GM21529 (cell line): ENCODE measurements around the gene CADM2.

Experiments used
- ATAC-seq: cut with Tn5 transposase; IDR thresholded peaks from one replicate; pipeline ENCODE4 v1.9.1; 2021; ENCODE audit not compliant: unreplicated experiment

The CADM2 gene

DNA sequence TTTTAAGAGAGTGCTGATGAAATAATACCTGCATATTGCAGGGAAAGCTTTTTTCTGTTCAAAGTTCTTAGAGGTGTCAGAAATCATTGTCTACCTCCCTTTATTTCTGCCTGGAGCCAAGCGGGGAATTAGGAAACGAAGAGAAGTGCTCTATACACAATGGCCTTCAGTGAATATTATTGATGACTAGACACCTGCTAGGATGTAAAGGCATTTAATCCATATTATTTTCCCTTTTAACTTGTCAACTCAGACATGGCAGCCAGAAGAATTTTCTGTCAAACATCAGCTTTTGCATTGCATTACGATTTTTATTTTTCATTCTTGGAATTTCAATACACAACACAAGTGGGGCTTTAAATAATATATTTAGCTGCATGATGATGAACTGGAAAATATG, 24.7 kb downstream of the CADM2 start:
- no peak for ATAC-seq

DNA sequence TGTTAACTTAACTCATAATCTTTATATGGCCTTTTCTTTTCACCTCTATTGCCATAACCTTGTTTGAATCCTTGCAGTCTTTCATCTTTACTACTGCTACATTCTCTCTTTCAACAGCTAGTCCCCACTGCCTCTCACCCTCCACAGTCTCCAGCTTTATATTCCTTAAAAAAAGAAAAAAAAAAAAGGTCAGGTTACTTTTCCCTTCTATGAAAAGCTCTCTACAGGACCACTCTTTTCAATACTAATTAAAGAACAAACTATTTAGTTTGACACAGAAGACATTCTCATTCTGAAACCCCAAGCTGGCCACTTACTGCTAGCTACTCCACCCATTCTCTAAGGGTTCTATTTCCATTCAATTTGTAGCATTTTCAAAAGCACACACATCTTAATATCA, 25.6 kb downstream of the CADM2 start:
- ATAC-seq: no peak

DNA sequence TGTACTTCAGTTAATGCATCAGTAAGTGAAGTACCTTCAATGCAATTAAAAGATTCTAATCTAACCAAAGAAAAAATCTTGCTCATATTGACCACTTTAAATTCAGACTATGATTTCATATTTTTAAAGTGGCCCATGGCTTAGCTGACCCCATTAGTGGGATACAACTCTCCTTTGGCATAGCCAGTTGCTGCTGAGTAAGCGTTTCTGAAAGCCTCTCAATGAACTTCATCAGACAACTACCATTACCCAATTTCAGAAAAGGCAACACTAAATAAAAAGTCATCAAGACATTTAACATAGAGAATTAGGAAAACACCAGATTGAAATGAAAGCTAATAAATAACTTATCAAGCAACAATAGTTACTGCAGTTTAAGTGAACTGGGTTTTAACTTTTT, 27.0 kb downstream of the CADM2 start:
- ATAC-seq: no peak

DNA sequence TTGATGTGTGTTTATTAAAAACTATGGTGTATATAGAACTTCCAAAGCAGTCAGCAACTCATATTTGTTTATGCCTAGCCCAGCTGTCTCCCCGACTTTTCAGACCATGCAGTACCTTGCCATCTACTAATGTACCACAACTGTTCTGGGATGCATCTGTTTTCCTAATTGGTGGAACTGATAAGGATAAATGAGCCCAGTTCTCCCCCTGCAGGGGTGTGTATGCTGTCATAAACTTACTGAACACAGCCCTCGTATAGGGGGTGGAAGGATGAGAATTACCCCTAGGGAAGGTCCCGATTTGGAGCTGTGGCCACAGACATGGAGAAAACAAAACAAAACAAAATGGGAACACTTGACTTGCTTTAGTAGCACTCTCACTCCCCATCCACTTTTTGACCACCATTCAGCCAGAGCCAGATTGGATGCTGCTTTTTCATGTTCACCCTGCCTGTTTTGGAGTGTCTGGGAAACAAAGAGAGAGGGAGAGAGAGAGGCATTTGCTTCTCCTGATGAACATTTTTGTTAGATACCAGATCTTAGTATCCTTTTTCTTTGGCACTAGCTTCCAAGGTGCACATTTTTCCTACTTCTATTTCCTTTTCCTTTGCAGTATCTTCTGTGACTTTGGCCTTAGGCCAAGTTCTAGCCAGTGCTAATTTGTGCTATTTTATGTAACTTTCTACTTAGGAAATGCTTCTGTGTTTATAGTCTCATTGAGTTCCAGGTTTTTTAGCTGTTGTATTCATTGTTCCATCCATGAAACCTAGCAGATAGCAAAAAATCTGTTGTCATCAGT, 29.1 kb downstream of the CADM2 start:
- no peak for ATAC-seq

DNA sequence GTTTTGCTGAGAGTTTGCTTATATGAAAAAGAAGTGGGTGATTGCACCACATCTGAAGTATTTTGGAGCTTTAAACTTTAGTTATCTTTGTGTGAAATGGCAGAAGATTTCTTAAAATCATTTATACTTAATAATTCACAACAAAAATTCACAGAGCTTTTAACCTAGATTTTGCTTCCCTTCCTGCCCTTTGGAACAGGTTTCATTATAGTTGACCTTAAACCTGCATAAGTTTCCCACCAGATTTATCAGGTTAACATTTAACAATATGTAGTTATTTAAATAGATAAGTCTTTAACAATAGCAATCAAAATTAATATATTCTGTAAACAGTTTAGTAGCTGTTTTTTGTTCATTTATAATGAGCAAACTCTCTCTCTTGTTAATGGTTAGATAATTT, 30.3 kb downstream of the CADM2 start:
- ATAC-seq: no peak

DNA sequence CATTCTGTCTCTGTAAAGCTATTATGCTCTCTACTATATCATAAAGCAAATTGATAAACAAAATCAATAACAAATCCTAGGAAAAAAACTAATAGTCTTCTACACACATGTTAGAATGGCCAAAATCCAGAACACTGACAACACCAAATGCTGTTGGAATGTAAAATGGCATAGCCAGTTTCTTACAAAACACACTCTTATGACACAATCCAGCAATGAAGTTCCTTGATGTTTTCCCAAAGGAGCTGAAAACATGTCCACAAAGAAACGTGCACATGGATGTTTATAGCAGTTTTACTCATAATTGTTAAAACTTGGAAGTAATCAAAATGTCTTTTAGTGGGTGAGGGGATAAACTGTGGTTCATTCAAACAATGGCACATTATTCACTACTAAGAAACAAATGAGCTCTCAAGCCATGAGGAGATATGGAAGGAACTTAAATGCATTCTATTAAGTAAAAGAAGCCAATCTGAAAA, 32.7 kb downstream of the CADM2 start:
- no peak for ATAC-seq

DNA sequence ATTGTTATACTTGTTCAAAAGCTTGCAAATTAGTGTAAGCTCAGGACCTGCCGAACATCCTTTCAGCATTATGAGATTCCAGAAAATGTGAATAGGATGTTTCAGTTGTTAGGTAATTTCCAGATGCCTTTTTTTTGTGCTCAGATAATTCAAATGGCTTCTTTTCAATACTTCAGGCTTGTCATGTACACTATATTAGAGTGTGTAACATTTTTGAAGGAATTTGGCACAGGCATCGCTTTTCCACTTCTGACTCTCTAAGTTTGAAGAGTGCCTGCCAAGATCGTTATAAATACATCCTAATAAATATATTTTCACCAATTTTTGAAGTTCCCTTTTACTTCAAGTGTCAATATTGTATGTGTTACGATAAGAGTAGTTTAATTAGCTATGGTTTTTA, 35.2 kb downstream of the CADM2 start:
- ATAC-seq: no peak

DNA sequence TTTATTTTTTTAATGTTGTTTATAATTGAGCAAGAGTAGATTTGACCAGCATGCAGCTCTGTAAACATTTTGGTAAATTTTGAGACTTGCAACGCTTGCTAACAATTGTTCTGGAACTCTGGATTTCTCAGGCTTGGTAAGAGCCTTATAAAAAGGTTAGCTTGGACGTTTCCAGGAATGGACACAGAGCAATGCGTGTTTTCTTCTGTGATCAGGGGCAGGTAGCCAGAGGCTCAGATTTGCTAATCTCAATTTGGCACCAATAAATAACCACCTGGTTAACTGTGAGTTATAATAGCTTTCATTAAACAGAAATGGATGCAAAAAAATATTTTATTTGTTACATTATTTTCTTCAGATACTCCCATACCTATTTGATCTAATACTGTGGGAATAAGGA, 39.8 kb downstream of the CADM2 start:
- ATAC-seq: no peak

DNA sequence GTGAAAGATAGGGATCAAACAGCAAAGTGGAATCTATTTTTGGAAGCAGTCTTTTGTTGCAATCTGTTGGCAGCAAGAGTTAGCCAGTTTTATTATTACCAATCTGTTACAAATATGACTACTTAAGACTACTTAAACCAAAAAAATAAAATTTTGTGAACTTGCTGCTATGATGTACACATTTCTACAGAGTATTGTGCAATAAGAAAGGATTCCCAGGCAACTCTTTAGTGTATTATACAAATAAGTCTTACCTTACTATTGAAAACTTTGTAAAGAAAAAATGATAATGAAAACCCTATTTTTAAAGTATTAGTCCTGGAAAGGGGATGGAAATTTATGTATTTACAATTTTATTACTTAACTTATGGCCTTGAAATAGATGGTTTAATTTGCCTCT, 44.7 kb downstream of the CADM2 start:
- ATAC-seq: no peak

DNA sequence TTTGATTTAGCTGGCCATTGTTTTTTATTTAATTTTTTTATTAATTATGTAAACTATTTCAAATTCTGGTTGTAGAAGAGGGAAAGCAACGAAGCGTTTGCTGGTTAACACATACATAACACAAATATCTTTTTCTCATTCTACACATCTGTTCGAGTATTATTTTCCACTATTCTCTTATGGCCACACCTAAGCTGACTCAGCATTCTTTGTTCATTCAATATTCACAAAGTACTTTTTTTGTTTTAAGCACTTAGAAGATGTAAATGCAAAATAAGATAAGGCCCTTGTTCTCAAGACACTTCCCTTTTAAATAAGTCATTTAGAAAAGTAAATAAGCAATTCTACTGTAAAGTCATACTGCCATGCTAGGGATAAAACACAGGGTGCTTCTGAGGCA, 45.4 kb downstream of the CADM2 start:
- ATAC-seq: no peak

DNA sequence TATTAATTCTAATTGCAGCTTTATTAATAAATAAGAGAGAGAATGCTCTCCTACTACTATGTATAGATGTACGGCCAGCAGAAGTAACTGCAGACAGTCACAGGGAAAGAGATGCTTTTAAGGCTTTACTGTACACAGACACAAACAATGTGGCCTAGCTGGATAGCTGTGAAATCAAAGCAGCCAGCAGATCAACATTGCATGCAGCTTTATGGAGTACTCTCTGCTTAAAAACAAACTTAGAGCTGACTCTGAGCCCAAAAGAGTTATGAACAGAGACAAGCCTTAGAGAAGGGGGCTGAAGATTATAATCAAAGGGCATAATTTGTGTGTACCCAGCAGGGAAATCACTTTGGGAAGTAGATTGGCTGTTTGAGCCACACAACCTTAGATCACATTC, 47.2 kb downstream of the CADM2 start:
- no peak for ATAC-seq

DNA sequence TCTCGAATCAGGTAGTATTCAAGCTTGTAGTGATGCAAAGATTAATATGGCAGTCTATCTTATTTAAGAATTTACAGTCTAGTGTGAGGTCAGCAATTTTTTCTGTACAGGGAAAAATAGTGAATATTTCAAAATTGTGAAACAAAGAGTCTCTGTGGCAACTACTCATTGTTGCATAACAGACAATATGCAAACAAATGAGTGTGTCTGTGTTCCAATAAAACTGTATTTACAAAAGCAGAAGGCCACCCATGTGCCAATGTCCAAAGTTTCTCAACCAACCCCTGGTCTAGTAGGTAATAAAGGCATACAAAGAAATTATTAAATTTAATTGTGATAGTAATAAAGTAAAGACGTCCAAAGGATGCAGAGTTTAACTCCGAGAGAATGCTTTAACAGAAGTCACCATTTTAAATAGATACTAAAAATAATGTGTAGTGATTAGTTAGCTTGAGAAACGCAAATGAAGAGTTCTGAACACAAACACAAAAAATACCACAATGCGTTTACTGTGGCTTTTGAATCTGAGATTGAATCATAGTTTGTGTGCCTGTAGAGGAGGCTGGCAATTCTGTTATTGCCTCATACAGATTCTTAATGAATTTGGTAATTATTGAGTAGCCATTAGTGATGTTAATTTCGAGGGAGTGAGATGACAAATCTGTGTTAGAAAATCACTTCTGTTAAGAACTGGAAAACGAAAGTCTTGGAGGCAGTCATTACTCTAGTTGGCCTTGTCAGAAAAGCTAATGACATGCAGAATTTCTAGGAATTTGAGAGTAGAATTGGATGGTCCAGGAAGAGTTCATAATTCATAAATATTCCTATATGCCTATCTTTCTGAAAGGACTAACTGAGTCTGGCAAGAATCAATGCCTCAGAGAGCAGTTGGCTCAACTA, 48.7 kb downstream of the CADM2 start:
- ATAC-seq: no peak

DNA sequence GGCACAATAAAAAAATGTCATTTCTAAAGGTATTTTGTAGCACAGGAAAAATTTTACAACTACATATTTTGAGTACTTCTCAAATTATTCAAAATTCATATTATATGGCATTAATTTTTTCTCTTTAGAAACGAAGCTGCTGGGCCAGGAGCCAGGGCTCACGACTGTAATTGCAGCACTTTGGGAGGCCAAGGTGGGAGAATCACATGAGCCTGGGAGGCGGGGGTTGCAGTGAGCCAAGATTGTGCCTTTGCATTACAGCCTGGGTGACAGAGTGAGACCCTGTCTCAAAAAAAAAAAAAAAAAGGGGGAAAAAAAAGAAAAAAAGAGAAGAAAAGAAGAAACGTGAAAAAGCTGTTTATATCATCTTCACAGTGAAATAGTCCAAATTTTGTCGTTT, 62.0 kb downstream of the CADM2 start:
- ATAC-seq: no peak

DNA sequence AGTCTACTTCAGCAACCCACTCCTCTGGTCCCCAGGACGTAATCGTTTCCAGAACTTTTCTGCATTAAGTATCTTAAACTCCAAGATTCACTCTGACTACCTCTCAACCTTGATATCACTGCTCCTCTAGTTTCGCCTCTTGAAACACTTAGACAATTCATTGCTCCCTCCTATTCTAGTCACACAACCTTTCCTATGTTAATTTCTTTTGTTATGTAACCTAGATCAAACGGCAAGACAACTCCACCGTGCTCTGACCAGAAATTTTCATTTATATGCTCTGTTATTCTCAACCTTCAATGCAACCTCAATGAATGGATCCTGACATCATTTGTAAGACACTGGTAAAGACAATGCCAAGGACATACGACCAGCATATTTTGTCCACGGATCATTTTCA, 71.3 kb downstream of the CADM2 start:
- ATAC-seq: no peak

DNA sequence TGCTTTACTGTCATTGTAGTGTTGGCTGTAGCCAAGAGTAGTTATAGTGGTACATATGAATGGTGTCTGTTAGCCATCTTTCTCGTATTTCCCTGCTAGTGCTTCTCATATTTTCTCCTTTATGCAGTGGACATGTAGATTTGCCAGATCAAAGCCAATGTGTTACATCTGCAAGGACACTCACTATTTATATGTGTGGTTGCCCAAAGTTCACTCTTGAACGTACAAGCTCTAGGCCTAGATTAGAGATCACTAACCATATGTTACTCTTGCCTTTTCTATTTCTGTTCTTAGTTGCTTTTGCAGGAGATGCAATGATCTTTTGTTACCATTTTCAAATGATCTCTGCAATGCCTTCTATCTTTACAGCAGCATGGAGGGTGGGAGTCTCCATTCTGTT, 78.4 kb downstream of the CADM2 start:
- no peak for ATAC-seq

DNA sequence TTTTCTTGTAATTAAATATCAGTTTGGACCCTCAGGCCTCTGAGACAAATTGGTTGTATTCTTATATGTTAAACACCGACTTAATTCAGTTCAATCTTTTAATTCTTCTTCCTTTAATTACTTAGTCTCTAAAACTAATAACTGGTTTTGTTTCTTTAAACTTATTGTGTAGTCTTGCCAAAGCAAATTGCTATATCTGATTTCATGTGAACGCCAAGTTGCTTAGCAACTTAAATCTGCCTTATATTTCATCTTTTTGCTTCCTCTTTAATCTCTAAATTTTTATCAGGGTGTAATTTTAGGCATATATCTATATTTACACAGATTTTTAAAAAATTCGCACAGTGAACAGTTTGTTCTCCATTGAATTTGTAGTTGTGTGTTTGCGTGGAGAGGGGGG, 82.2 kb downstream of the CADM2 start:
- no peak for ATAC-seq

DNA sequence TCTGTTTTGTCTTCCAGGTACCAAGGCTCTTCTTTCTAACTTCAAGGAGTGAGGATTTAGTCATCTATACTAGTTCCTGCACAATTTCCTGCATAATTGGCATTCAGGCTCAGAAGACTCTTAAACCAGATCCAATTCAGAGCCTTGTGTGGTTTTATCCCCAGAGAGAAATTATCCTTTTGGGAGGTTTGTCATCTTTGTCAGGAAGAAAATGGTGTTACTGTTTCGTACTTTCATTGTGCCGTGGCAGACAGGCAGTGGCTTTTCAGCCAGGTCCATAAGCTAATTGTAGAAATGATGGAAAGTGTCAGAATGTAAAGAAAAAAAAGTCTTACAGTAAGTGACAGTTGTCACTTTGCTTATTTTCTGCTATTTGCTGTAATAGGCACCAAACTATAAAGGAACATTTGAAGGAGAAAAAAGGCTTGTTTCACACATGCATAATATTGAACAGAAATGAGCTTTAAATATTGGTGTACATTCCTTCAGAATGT, 82.8 kb downstream of the CADM2 start:
- ATAC-seq: no peak

DNA sequence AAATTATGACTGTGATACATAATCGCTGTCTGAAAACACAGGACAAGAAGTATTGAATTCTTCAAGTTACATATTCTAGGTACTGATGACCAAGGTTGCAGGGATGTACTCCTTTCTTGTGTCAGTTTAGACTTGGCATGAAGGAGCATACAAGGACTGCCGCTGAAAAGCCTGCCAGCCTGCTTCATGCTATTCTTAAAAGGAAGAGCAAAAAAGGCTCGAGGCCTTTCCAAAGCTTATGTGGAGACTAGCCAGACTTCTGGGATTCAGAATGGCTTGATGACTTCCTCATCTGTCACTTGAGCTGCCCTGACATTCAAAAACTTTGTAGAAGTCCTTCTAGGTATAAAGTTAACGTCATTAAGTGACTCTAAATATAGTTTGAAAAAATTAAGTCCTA, 92.0 kb downstream of the CADM2 start:
- no peak for ATAC-seq

DNA sequence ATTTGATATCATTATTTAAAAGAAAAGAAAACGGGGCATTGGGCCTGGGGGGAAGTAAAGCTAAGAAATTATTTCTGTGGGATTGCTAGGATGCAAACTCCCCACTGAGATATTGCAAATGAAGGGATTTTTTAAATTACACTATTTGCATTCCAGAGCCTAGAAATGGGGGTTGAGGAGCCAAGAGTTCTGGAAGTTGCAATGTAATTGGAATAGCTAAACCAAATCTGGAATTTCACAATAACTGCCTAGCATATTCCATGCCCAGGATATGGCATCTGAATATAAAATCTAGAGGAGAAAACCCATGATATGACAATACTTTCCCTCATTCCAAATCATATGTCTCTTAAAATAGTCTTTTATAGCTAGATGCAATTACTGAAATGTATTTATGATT, 93.0 kb downstream of the CADM2 start:
- no peak for ATAC-seq

DNA sequence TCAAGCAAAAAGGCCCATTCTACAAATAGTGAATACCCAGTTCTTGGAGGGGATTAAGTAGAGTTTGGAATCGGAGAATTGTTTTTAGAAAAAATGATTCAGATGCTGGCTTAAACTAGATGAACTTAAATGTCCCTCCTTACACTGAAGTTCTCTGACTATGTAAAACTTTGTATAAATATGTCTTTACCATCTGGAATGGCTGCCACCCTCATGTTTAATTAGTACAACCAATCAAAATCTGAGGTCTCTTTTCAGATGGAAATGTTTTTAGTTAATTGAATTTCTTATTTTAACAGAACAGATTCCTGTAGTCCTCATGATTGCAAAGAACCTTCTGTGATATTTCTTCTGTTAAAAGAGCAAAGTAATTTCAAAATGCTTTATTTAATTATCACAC, 94.8 kb downstream of the CADM2 start:
- ATAC-seq: no peak

DNA sequence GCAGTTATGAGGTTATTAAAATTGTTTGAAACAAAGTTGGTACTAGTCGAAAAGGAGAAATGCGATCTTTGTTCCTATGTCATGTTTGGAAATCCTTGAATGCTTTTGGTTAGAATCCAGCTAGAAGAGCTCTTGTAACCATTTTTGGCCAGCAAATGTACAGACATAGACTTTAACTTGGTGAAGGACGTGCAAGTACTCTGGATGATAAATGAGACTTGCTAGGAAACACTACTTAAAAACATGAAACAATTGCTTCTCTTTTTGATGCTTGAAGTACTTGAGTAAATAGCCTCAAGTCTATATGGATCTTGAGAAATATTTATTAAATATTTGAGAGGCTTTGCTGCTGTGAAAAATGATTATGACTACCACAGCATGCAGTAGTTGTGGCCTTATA, 95.8 kb downstream of the CADM2 start:
- ATAC-seq: no peak

DNA sequence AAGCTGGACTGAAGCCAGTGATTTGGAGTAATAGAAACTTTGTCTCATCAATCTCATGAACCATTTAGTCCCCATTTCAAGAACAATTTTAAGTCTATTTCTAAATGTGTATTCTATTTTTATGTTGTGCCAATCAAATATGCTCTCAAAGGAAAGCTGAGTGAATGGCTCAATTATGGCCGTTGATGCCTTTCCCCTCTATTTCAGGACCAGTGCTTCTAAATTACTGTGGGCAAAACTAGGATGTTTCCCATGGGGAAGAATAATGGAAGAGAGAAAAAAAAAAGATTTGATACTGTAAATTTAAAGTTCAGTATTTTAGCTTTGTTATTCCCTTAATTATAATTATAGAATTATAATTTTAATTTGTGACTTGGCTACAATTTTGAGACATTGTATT, 110.1 kb downstream of the CADM2 start:
- no peak for ATAC-seq
